ENCODE measurements around the gene GSK3B.
"Not testable (repeated sequence)": the region's sequence is repeated elsewhere in the genome, so short reads cannot be mapped to it uniquely, and the experiment has no call there.

GSK3B gene

DNA sequence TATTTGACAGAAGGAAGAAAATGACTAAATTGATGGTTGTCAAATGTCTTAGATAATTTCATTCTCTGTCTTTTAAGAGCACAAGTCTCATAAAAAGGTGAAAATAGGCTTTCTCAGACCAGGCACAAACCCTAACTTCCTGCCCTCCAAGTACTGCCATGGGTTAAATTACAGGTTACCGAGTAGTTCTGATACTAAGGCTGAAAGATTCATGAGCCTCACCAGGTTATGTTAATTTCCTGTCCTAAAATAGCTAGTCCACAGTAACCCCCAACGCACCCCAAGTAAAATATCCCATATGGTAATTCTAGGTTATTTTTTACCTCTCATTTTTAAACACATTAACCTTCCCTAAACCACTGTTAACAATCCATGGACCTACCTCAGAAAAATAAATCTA is 42.0 kb downstream of the GSK3B start:
- no peak overlapping the region for H3K4me3 ChIP-seq (ENCODE audit: low read depth, low read length)
- TF ChIP-seq, protein P1, sequence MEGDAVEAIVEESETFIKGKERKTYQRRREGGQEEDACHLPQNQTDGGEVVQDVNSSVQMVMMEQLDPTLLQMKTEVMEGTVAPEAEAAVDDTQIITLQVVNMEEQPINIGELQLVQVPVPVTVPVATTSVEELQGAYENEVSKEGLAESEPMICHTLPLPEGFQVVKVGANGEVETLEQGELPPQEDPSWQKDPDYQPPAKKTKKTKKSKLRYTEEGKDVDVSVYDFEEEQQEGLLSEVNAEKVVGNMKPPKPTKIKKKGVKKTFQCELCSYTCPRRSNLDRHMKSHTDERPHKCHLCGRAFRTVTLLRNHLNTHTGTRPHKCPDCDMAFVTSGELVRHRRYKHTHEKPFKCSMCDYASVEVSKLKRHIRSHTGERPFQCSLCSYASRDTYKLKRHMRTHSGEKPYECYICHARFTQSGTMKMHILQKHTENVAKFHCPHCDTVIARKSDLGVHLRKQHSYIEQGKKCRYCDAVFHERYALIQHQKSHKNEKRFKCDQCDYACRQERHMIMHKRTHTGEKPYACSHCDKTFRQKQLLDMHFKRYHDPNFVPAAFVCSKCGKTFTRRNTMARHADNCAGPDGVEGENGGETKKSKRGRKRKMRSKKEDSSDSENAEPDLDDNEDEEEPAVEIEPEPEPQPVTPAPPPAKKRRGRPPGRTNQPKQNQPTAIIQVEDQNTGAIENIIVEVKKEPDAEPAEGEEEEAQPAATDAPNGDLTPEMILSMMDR (IDR thresholded peaks at IDR 0.05; ENCODE audit: insufficient read depth, low read depth, low read length, missing control alignments), result no peak
- DNase-seq (ENCODE audit: low read depth), result peak; percentile 61

DNA sequence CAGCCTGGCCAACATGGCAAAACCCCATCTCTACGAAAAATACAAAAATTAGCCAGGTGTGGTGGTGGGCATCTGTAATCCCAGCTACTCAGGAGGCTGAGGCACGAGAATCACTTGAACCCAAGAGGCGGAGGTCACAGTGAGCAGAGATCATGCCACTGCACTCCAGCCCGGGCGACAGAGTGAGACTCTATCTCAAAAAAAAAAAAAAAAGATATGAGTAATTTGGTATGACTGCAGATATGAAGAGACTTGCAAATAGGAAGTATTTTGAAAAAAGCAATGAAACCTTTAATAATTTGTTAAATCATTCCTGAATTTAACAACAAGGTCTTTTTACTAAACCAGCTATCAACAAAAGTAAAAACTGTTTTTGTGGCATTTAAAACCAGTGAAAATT is 42.7 kb downstream of the GSK3B start:
- H3K4me3 ChIP-seq (ENCODE audit: low read depth, low read length); DNase-seq (ENCODE audit: low read depth): not testable (repeated sequence)

DNA sequence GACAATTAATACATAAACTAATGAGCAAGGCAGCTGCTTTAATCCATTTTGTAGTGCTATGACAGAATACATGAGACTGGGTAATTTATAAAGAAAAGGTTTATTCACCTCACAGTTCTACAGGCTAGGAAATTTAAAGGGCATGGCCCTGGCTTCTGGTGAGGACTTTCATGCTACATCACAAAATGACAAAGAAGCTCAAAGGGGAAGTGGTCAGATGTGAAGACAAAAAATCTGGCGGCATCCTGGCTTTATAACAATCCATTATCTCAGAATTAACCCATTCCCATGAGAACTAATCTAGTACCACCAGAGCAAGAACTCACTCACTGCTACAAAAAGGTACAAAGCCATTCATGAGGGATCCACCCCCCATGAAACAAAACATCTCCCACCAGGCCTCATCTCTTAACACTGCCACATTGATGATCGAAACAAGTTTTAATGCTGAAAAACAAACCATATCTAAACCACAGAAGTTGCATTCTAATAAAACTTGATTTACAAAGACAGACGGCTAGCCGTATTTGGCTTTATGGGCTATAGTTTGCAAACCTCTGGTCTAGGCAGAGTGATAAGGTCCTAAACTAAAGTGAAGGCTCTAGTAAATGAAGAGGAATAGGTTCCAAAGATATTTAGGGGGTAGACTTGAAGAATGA is 44.2 kb downstream of the GSK3B start:
- TF ChIP-seq, protein P1 (IDR thresholded peaks at IDR 0.05; ENCODE audit: insufficient read depth, low read depth, low read length, missing control alignments), result no peak
- DNase-seq (ENCODE audit: low read depth), result no peak
- H3K4me3 ChIP-seq (ENCODE audit: low read depth, low read length), result no peak overlapping the region

DNA sequence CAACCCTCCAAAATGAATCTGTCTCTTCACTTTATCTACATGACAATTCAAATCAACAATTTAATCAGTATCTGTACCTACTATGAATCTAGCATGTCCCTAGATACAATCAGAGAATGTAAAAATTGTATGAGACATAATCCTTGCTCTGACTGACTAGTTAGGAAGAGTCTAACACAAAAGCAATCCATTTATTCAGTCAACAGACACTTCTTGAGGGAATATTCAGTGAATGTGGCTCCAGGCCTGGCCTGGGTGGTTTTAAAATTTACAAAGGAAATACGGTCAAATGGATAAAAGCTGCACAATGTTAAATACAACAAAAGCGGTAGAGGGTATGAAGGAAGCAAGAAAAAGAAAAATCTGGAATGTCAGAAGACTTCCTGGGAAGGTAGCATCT is 45.2 kb downstream of the GSK3B start:
- no peak for DNase-seq (ENCODE audit: low read depth)
- H3K4me3 ChIP-seq (ENCODE audit: low read depth, low read length), result no peak overlapping the region
- TF ChIP-seq, protein P1 (IDR thresholded peaks at IDR 0.05; ENCODE audit: insufficient read depth, low read depth, low read length, missing control alignments), result no peak

DNA sequence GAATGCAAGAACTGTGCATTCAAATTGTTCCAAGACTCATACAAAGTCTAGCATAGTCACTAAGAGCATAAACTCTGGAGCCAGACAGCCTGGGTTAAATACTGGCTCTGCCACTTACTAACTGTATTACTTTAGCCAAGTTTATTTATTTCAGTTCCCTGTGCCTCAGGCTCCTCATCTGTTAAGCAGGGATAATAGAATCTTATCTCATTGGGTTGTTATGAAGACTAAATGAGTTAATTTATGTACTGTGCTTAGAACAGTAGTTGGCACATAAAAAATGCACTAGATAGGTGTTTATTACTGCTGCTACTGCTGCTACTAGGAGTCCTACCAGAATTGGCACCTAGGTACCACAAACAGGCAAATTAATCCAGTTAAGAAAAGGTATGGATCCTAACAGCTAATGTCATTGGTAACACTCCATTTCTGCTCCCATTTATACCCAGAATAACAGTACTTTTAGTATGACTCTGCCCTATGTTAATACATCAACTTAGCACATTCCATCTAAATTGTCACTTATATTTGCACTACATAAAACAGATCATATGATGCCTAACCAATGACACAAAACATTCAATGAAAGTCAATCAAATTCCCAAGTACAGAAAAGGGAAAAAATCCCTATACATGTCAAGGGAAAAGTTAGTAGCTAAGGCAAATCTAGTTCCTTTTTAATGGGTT is 45.7 kb downstream of the GSK3B start:
- TF ChIP-seq, protein P1 (IDR thresholded peaks at IDR 0.05; ENCODE audit: insufficient read depth, low read depth, low read length, missing control alignments), result no peak
- DNase-seq (ENCODE audit: low read depth), result no peak
- H3K4me3 ChIP-seq (ENCODE audit: low read depth, low read length), result no peak overlapping the region

DNA sequence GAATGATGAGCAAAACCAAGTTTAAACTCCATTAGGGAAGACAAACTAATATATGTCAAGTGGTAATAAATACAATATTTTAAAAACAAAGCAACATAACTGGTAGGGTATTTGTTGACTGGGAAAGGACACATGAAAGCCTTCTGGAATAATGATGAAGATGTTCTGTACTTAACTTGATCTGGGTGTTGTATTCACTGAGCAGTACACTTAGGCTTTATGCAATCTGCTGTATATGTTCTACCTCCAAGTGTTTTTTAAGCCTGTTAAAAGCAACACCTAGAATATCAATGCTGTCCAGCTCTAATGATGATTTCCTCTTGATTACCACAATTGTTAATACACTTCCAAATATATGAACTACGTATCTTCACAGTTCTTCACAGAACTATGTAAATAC is 46.6 kb downstream of the GSK3B start:
- H3K4me3 ChIP-seq (ENCODE audit: low read depth, low read length), result no peak overlapping the region
- no peak for DNase-seq (ENCODE audit: low read depth)
- TF ChIP-seq, protein P1 (IDR thresholded peaks at IDR 0.05; ENCODE audit: insufficient read depth, low read depth, low read length, missing control alignments), result no peak

DNA sequence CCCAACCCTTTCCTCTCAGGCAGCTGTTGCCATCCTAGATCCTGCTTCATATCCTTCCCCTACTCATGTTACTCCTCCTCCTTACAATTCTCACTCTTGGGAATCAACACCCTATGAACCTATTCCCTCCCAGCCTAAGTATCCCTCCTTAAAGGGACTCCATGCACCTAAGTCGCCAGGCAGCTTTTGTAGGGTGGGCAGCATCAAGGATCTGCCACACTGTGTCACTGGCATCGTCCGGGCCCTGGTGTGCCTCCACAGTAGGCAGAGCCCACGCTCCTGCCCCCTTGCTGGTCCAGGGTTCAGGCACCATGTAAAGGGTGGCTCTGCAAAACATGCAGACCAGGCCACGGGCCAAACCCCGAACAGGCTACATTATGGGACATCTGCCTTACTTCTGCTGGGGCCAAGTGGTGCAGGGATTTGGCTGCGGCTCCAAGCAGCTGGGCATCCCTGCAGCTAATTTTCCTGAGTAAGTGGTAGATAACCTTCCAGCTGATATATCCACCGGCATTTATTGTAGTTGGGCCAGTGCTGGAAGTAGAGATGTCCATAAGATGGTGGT is 53.4 kb downstream of the GSK3B start:
- H3K4me3 ChIP-seq (ENCODE audit: low read depth, low read length), result no peak overlapping the region
- DNase-seq (ENCODE audit: low read depth), result no peak
- TF ChIP-seq, protein P1 (IDR thresholded peaks at IDR 0.05; ENCODE audit: insufficient read depth, low read depth, low read length, missing control alignments), result no peak
